Measurements from ENCODE around the gene MRPL2.

The MRPL2 gene

DNA sequence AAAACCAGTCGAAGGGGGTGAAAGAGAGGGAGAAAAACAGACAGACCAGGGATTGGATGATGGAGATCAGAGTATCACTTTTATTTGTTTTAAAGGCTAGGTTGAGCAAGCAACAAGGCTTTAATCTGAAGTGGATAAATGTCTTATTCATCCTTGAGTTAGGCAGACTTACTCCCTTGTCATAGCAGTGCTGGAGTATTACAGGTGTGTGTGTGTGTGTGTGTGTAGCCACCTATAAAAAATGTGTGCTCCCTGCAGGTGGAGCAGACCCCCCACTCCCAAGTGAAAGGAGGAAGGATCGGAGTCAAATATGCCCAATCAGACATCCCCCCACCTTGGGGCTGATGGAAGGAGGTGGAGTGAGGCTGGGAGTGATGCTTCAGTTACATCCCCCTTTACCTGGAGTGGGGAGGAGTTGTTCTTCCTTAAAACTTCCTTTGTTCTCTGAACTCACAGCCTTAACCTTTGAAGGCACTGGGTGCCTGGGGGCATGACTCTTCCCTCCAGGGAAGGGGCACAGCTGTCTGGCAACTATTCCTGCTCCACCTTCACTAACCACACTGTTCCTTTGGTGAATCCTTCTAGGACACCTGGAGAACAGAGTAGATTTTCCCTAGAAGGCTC is 44.1 kb upstream of the MRPL2 start:
- H3F3A ChIP-seq (ENCODE audit: insufficient read depth, low read length): no peaks in the 10 kb centered on the region; the same call in 1 of the 2 replicates
- no peaks in the 10 kb centered on the region for H3K4me1 ChIP-seq (ENCODE audit: insufficient read depth, low read length, severe bottlenecking)
- TF ChIP-seq EZH2 (IDR thresholded peaks at IDR 0.05; ENCODE audit: borderline replicate concordance, low read length): no peak
- TF ChIP-seq CTCF (IDR thresholded peaks at IDR 0.05; ENCODE audit: low read length): no peak
- H3K27me3 ChIP-seq (ENCODE audit: insufficient read depth, low read length): 0 out of 2 replicates have a peak, but pooled peaks cover 4% of the 10 kb centered on the region
- no peak overlapping the region for H2AFZ ChIP-seq (ENCODE audit: low read length)
- H3K9me3 ChIP-seq (ENCODE audit: low read length): no peaks in the 10 kb centered on the region
- H3K4me2 ChIP-seq (ENCODE audit: low read length): no peak overlapping the region
- no peaks in the 10 kb centered on the region for H3K79me2 ChIP-seq (ENCODE audit: insufficient read depth, low read length)
- no peaks in the 10 kb centered on the region for H3K9me2 ChIP-seq (ENCODE audit: low read depth, low read length)
- no peak overlapping the region for H3K9ac ChIP-seq (ENCODE audit: low read length)
- no peak overlapping the region for H3K4me3 ChIP-seq (ENCODE audit: low read depth, low read length, poor library complexity, severe bottlenecking)
- H3K27ac ChIP-seq (ENCODE audit: low read depth, low read length, poor library complexity, severe bottlenecking): no peak overlapping the region
- no peaks in the 10 kb centered on the region for H3K36me3 ChIP-seq (ENCODE audit: insufficient read depth, low read length)
- H4K20me1 ChIP-seq (ENCODE audit: insufficient read depth, low read length): no peaks in the 10 kb centered on the region

DNA sequence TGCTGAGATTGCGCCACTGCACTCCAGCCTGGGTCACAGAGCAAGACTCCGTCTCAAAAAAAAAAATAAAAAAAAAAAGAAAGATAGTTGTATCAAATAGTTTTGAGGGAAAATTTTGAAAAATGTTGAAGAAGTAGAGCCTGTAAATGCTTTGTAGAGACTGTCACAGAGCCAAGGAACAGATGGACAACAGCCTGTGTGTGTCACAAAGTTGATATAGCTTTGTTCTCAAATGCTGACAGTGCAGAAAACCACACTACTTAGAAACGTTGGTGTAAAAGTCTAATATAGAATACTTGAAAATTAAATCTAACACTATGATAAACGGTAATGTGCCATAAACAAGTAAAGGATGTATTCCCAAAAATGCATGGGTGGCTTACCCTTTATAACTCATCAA is 42.3 kb upstream of the MRPL2 start:
- 0 out of 2 replicates have a peak, but pooled peaks cover 4% of the 10 kb centered on the region for H3K27me3 ChIP-seq (ENCODE audit: insufficient read depth, low read length)
- H3K4me3 ChIP-seq (ENCODE audit: low read depth, low read length, poor library complexity, severe bottlenecking): no peak overlapping the region
- H3K36me3 ChIP-seq (ENCODE audit: insufficient read depth, low read length): no peaks in the 10 kb centered on the region
- H2AFZ ChIP-seq (ENCODE audit: low read length): no peak overlapping the region
- H3K79me2 ChIP-seq (ENCODE audit: insufficient read depth, low read length): no peaks in the 10 kb centered on the region
- H4K20me1 ChIP-seq (ENCODE audit: insufficient read depth, low read length): no peaks in the 10 kb centered on the region
- no peak overlapping the region for H3K27ac ChIP-seq (ENCODE audit: low read depth, low read length, poor library complexity, severe bottlenecking)
- no peak overlapping the region for H3K4me2 ChIP-seq (ENCODE audit: low read length)
- no peak for TF ChIP-seq EZH2 (IDR thresholded peaks at IDR 0.05; ENCODE audit: borderline replicate concordance, low read length)
- TF ChIP-seq CTCF (IDR thresholded peaks at IDR 0.05; ENCODE audit: low read length): no peak
- no peaks in the 10 kb centered on the region for H3K9me2 ChIP-seq (ENCODE audit: low read depth, low read length)
- peaks cover 7% of the 10 kb centered on the region for H3K4me1 ChIP-seq (ENCODE audit: insufficient read depth, low read length, severe bottlenecking)
- H3K9me3 ChIP-seq (ENCODE audit: low read length): no peaks in the 10 kb centered on the region
- no peaks in the 10 kb centered on the region; the same call in 1 of the 2 replicates for H3F3A ChIP-seq (ENCODE audit: insufficient read depth, low read length)
- H3K9ac ChIP-seq (ENCODE audit: low read length): no peak overlapping the region

GRCh38 chr6:43097502-43097901 is 38.3 kb upstream of the MRPL2 start:
- Histone ChIP-seq H3F3A (ENCODE audit: insufficient read depth, low read length) (no peaks in the 10 kb centered on the region), H3K27ac (ENCODE audit: low read depth, low read length, poor library complexity, severe bottlenecking) (no peak overlapping the region), H3K9ac (ENCODE audit: low read length) (no peak overlapping the region), H3K9me2 (ENCODE audit: low read depth, low read length) (no peaks in the 10 kb centered on the region), H3K27me3 (ENCODE audit: insufficient read depth, low read length) (no peaks in the 10 kb centered on the region), H3K4me2 (ENCODE audit: low read length) (no peak overlapping the region), H4K20me1 (ENCODE audit: insufficient read depth, low read length) (no peaks in the 10 kb centered on the region), H3K4me1 (ENCODE audit: insufficient read depth, low read length, severe bottlenecking) (peaks cover 7% of the 10 kb centered on the region), H2AFZ (ENCODE audit: low read length) (no peak overlapping the region), H3K9me3 (ENCODE audit: low read length) (no peaks in the 10 kb centered on the region), H3K36me3 (ENCODE audit: insufficient read depth, low read length) (no peaks in the 10 kb centered on the region), H3K79me2 (ENCODE audit: insufficient read depth, low read length) (no peaks in the 10 kb centered on the region), H3K4me3 (ENCODE audit: low read depth, low read length, poor library complexity, severe bottlenecking) (no peak overlapping the region)
- TF ChIP-seq EZH2 (IDR thresholded peaks at IDR 0.05; ENCODE audit: borderline replicate concordance, low read length) (no peak), CTCF (IDR thresholded peaks at IDR 0.05; ENCODE audit: low read length) (no peak)
